ENCODE measurements around the gene KDM6B. TPM values are rescaled to one million over a fixed set of nuclear protein-coding genes. Genes with fewer than 3 reads are reported as not detected.
"Not testable (repeated sequence)": the region's sequence is repeated elsewhere in the genome, so short reads cannot be mapped to it uniquely, and the experiment has no call there.

Gene KDM6B
- total and polyA plus RNA-seq, 9 donors: 9.1 to 80.8 (median 53.5) TPM

DNA sequence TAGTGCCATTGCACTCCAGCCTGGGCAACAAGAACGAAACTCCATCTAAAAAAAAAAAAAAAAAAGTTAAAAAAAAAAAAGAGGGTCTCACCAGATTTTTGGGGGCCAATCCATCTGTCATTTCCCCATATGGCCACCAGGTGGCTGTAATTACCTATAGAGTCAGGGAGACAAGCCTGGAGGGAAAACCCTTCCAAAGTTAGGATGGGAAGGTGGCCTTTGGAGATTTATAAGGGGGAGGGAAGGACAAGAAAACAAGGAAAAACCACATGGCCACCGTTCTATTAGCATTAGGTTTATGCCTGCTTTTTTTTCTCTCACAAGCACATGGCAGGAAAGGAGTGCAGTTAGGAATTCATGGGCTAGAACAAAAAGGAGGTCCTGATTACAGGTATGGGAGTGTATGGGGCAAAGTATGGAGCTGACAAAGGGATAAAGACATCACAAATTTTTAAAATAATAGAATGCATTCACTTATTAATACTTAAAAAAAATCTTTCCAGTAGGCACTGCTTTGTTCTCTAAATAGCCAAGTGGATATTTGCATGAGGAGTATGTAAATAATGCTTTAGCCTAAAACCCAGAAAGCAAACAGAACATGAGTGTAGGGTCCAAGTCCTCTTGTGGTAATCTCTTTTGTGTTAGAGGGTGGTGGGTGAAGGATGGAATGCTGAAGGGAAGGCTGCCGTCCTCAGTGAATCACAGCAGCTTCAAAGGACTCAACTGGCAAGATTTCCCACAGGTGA is 28.8 kb downstream of the KDM6B start:
- H3K27ac ChIP-seq: no peak overlapping the region
- H3K9me3 ChIP-seq: no peaks in the 10 kb centered on the region
- WGBS, 3 donors: 37 to 40% (median 38%) methylated on average over 3 of the region's 3 CpGs
- no peak overlapping the region for H3K4me3 ChIP-seq
- no peaks in the 10 kb centered on the region for H3K27me3 ChIP-seq
- intact Hi-C loops (cut with DNase I): loop anchor here (2.0 to 10.0 kb wide), 4 partner anchors 34 to 128 kb away; no protein-coding TSS in a partner anchor
- peak; percentile 33 to 73 (median 52) for DNase-seq
- TF ChIP-seq EP300 (IDR thresholded peaks at IDR 0.05): no peak
- no peak for TF ChIP-seq POLR2A (IDR thresholded peaks at IDR 0.05)
- TF ChIP-seq, protein P1, sequence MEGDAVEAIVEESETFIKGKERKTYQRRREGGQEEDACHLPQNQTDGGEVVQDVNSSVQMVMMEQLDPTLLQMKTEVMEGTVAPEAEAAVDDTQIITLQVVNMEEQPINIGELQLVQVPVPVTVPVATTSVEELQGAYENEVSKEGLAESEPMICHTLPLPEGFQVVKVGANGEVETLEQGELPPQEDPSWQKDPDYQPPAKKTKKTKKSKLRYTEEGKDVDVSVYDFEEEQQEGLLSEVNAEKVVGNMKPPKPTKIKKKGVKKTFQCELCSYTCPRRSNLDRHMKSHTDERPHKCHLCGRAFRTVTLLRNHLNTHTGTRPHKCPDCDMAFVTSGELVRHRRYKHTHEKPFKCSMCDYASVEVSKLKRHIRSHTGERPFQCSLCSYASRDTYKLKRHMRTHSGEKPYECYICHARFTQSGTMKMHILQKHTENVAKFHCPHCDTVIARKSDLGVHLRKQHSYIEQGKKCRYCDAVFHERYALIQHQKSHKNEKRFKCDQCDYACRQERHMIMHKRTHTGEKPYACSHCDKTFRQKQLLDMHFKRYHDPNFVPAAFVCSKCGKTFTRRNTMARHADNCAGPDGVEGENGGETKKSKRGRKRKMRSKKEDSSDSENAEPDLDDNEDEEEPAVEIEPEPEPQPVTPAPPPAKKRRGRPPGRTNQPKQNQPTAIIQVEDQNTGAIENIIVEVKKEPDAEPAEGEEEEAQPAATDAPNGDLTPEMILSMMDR (IDR thresholded peaks at IDR 0.05): peak; percentile 56 to 80 (median 68)
- no peaks in the 10 kb centered on the region for H3K36me3 ChIP-seq
- peaks cover 3% of the 10 kb centered on the region for H3K4me1 ChIP-seq (ENCODE audit: insufficient read depth)

DNA sequence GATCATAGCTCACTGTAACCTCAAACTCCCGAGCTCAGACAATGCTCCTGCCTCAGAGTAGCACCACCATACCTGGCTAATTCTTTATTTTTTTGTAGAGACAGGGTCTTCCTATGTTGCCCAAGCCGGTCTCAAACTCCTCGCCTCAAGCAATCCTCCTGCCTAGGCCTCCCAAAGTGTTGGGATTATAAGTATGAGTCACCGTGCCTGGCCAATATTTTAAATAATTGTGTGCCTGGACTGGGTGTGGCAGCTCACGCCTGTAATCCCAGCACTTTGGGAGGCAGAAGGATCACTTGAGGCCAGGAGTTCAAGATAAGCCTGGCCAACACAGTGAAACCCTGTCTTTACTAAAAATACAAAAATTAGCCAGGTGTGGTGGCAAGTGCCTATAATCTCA is 30.4 kb downstream of the KDM6B start:
- DNase-seq; H3K4me3 ChIP-seq; H3K9me3 ChIP-seq; H3K4me1 ChIP-seq (ENCODE audit: insufficient read depth); H3K27me3 ChIP-seq; H3K27ac ChIP-seq; H3K36me3 ChIP-seq: not testable (repeated sequence)
- 70 to 79% (median 78%) methylated on average over 5 of the region's 5 CpGs for WGBS, 3 donors
- intact Hi-C loops (cut with DNase I): loop anchor here in 3 of 4 donors (5.0 to 10.0 kb wide), 3 partner anchors 33 to 123 kb away; no protein-coding TSS in a partner anchor

DNA sequence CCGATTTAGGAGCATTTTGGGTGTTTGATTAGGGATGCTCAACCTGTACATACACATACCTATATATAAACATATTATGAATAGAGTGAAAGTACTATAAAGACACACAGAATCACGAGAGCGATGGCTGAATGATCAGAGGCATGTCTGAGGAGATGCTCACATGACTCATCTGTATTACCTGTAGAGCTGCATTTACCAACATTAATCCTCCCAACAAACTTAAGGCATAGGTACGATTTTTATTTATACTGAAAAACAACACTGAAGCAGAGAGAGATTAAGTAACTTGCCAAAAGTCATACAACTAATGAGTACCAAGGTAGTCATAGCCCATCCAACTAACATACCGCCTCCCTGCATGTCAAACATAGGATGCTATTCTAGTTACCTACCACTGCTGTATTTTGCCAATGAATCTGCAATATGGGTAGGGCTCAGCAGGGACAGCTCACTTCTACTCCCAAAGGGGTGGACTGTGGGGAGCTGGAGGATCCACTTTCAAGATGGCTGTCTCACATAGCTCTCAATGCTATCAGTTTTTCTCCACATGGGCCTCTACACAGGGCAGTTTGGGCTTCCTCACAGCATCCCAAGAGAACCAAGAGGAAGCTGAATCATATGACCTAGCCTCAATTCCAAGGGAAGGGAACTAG is 31.1 kb downstream of the KDM6B start:
- intact Hi-C loops (cut with DNase I): loop anchor here in 3 of 4 donors (5.0 to 10.0 kb wide), 3 partner anchors 32 to 122 kb away; no protein-coding TSS in a partner anchor
- TF ChIP-seq POLR2A (IDR thresholded peaks at IDR 0.05) (no peak), EP300 (IDR thresholded peaks at IDR 0.05) (no peak)
- TF ChIP-seq, protein P1 (IDR thresholded peaks at IDR 0.05): no peak
- Histone ChIP-seq H3K27me3 (no peaks in the 10 kb centered on the region), H3K4me1 (ENCODE audit: insufficient read depth) (no peaks in the 10 kb centered on the region), H3K36me3 (no peaks in the 10 kb centered on the region), H3K4me3 (no peak overlapping the region), H3K9me3 (no peaks in the 10 kb centered on the region), H3K27ac (no peak overlapping the region)
- 91 to 92% (median 91%) methylated on average over 5 of the region's 5 CpGs for WGBS, 3 donors
- no peak for DNase-seq

DNA sequence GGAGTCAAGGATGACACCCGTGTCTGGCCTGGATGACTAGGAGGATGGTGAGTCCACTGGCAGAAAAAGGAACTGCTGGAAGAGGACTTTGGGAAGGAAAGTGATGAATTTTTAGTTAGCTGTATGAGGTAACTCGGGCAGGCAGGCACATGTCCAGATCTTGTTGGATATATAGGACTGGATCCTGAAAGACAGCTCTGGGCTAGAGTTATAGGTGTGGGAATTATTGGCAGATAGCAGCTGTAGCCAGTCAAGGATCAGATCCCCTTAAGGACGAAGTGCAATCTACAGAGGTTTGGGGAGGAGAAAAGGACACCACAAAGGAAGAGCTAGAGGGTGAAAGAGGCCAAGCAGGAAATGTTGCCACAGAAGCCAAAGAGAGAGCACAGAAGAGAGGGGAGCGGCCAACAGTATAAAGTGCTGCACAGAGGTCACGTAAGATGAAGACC is 33.9 kb downstream of the KDM6B start:
- Histone ChIP-seq H3K4me3 (no peak overlapping the region), H3K36me3 (no peaks in the 10 kb centered on the region), H3K4me1 (ENCODE audit: insufficient read depth) (no peaks in the 10 kb centered on the region), H3K27me3 (no peaks in the 10 kb centered on the region), H3K27ac (no peak overlapping the region), H3K9me3 (no peaks in the 10 kb centered on the region)
- intact Hi-C loops (cut with DNase I): loop anchor here in 1 of 4 donors (10.0 kb wide), 1 partner anchor 117 kb away; no protein-coding TSS in a partner anchor
- WGBS, 3 donors: 82 to 89% (median 86%) methylated on average over 5 of the region's 5 CpGs
- TF ChIP-seq, protein P1 (IDR thresholded peaks at IDR 0.05): no peak
- TF ChIP-seq POLR2A (IDR thresholded peaks at IDR 0.05) (no peak), EP300 (IDR thresholded peaks at IDR 0.05) (no peak)
- no peak for DNase-seq
